ENCODE measurements around the gene PXMP4. TPM values are rescaled to one million over a fixed set of nuclear protein-coding genes. Genes with fewer than 3 reads are reported as not detected.
"Not testable (repeated sequence)": the region's sequence is repeated elsewhere in the genome, so short reads cannot be mapped to it uniquely, and the experiment has no call there.

The PXMP4 gene
- total RNA-seq, 1 experiment from 2014 or later, result 7.5 TPM

DNA sequence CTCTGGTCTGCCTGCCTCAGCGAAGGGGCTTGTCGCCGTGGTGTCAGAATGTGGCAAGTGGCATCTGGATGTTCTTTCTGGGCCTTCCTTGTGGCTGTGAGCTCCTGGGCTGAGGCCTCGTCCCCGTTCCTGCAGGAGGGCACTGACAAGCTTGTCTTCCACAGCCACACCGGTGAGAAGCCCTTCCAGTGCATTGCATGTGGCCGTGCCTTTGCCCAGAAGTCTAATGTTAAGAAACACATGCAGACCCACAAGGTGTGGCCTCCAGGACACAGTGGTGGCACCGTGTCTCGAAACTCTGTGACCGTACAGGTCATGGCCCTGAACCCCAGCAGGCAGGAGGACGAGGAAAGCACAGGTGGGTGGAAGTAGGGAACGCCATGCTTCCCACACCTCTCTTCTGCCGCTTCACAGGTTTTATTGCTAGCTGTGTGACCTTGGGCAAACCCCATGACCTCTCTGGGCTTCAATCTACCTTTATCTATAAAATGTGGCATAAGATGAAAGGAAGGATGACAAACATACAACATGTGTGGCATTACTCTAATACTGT is 41.7 kb upstream of the PXMP4 start:
- POLR2A ChIA-PET (ENCODE audit: low non-redundant PET), result no interaction called here
- CTCF ChIA-PET, result no interaction called here
- no peaks in the 10 kb centered on the region for H3K4me1 ChIP-seq (ENCODE audit: insufficient read depth, low read length, poor library complexity, severe bottlenecking)

GRCh38 chr20:33757458-33757857 is 37.3 kb upstream of the PXMP4 start:
- TF ChIP-seq CTCF (conservative IDR thresholded peaks at IDR 0.05; ENCODE audit: low read depth, low read length), result no peak
- no peak for TF ChIP-seq EZH2 (IDR thresholded peaks at IDR 0.05; ENCODE audit: borderline replicate concordance, low read depth, low read length, poor library complexity, severe bottlenecking)
- Histone ChIP-seq H3K4me3 (ENCODE audit: low read depth, low read length, poor library complexity, severe bottlenecking) (no peak overlapping the region), H3K36me3 (ENCODE audit: insufficient read depth, low read length, poor library complexity, severe bottlenecking) (peaks cover 6% of the 10 kb centered on the region), H3K27ac (ENCODE audit: low read depth, low read length, poor library complexity, severe bottlenecking) (no peak overlapping the region), H3K4me1 (ENCODE audit: insufficient read depth, low read length, poor library complexity, severe bottlenecking) (no peaks in the 10 kb centered on the region), H3K27me3 (replicated peaks; ENCODE audit: insufficient read depth, low read depth, low read length, poor library complexity) (no peaks in the 10 kb centered on the region), H3K9me3 (ENCODE audit: low read depth, low read length, poor library complexity, severe bottlenecking) (no peaks in the 10 kb centered on the region)
- intact Hi-C loops (cut with micrococcal nuclease; ENCODE audit: unreplicated experiment), result no loop called here
- ChIA-PET POLR2A (ENCODE audit: low non-redundant PET) (no interaction called here), CTCF (no interaction called here)
- DNase-seq (ENCODE audit: low spot score), result no peak
- no TSS peak for BruUV-seq (replicated peaks)

More for the DNA sequence above, 41.7 kb upstream of the PXMP4 start:
- BruUV-seq (replicated peaks), result no TSS peak
- intact Hi-C loops (cut with micrococcal nuclease; ENCODE audit: unreplicated experiment), result no loop called here
- Histone ChIP-seq H3K4me3 (ENCODE audit: low read depth, low read length, poor library complexity, severe bottlenecking) (no peak overlapping the region), H3K9me3 (ENCODE audit: low read depth, low read length, poor library complexity, severe bottlenecking) (no peaks in the 10 kb centered on the region), H3K36me3 (ENCODE audit: insufficient read depth, low read length, poor library complexity, severe bottlenecking) (no peaks in the 10 kb centered on the region), H3K27ac (ENCODE audit: low read depth, low read length, poor library complexity, severe bottlenecking) (no peak overlapping the region), H3K27me3 (replicated peaks; ENCODE audit: insufficient read depth, low read depth, low read length, poor library complexity) (no peaks in the 10 kb centered on the region)
- TF ChIP-seq EZH2 (IDR thresholded peaks at IDR 0.05; ENCODE audit: borderline replicate concordance, low read depth, low read length, poor library complexity, severe bottlenecking) (no peak), CTCF (conservative IDR thresholded peaks at IDR 0.05; ENCODE audit: low read depth, low read length) (no peak)
- DNase-seq (ENCODE audit: low spot score), result no peak

- Histone ChIP-seq H3K27me3 (replicated peaks; ENCODE audit: insufficient read depth, low read depth, low read length, poor library complexity) (no peaks in the 10 kb centered on the region), H3K4me3 (ENCODE audit: low read depth, low read length, poor library complexity, severe bottlenecking) (no peak overlapping the region), H3K36me3 (ENCODE audit: insufficient read depth, low read length, poor library complexity, severe bottlenecking) (peaks cover 6% of the 10 kb centered on the region), H3K27ac (ENCODE audit: low read depth, low read length, poor library complexity, severe bottlenecking) (no peak overlapping the region), H3K4me1 (ENCODE audit: insufficient read depth, low read length, poor library complexity, severe bottlenecking) (no peaks in the 10 kb centered on the region), H3K9me3 (ENCODE audit: low read depth, low read length, poor library complexity, severe bottlenecking) (no peaks in the 10 kb centered on the region)
- no peak for TF ChIP-seq EZH2 (IDR thresholded peaks at IDR 0.05; ENCODE audit: borderline replicate concordance, low read depth, low read length, poor library complexity, severe bottlenecking)
- no peak for TF ChIP-seq CTCF (conservative IDR thresholded peaks at IDR 0.05; ENCODE audit: low read depth, low read length)
- POLR2A ChIA-PET (ENCODE audit: low non-redundant PET), result no interaction called here
- no peak for DNase-seq (ENCODE audit: low spot score)
- CTCF ChIA-PET, result no interaction called here
- intact Hi-C loops (cut with micrococcal nuclease; ENCODE audit: unreplicated experiment), result no loop called here
- no TSS peak for BruUV-seq (replicated peaks)
These were observed 36.9 kb upstream of the PXMP4 start for GRCh38 chr20:33757046-33757445.

GRCh38 chr20:33755936-33756490 is 35.9 kb upstream of the PXMP4 start:
- POLR2A ChIA-PET (ENCODE audit: low non-redundant PET); intact Hi-C loops (cut with micrococcal nuclease; ENCODE audit: unreplicated experiment); H3K4me3 ChIP-seq (ENCODE audit: low read depth, low read length, poor library complexity, severe bottlenecking); DNase-seq (ENCODE audit: low spot score); H3K27ac ChIP-seq (ENCODE audit: low read depth, low read length, poor library complexity, severe bottlenecking); H3K9me3 ChIP-seq (ENCODE audit: low read depth, low read length, poor library complexity, severe bottlenecking); BruUV-seq (replicated peaks); H3K36me3 ChIP-seq (ENCODE audit: insufficient read depth, low read length, poor library complexity, severe bottlenecking); CTCF ChIA-PET; H3K4me1 ChIP-seq (ENCODE audit: insufficient read depth, low read length, poor library complexity, severe bottlenecking); H3K27me3 ChIP-seq (replicated peaks; ENCODE audit: insufficient read depth, low read depth, low read length, poor library complexity): not testable (repeated sequence)

Data from A673 (cell line).